AML-193 (cell line): ENCODE data around the gene CCR9.

Source experiments
- DNase-seq, 2 experiments: peaks; one replicate each; lab custom pipeline; 2025; lab: John Stamatoyannopoulos, UW

CCR9 gene

DNA sequence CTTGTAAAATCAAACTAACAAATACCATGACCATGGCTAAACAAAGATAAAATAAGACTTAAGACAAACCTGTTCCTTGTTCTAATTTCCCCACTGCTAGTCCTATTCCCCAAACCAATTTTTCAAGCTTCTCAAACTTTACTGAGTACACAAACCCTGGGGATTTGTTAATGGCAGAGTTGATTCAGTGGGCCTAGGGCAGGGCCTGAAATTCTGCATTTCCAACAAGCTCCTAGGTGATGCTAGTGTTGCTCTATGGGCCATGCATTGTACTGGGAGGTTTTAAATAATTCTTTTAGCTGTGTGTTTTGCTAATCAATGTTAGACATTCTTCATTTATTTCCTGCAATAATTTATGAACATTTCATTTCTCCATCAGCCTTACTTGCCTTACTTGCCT, 13.3 kb upstream of the CCR9 start:
- DNase-seq = no peak

DNA sequence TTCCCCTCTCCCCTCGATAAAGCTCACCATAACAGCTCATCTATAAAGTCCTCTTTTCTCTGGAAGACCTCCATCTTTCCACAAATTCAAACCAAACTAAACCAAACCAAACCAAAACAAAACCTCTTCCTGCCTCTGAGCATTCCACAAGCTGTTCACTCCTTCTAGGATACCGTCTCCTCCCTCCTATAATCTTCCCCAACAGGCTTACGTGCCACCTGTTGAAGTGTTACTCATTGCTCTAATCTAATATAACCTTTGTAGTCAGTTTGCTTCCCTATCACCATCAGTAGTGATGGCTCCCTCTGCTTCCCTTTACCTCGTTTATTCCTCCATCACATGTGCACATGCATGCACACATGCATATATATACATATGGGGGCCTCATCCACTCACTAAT, 12.7 kb upstream of the CCR9 start:
- DNase-seq = no peak

DNA sequence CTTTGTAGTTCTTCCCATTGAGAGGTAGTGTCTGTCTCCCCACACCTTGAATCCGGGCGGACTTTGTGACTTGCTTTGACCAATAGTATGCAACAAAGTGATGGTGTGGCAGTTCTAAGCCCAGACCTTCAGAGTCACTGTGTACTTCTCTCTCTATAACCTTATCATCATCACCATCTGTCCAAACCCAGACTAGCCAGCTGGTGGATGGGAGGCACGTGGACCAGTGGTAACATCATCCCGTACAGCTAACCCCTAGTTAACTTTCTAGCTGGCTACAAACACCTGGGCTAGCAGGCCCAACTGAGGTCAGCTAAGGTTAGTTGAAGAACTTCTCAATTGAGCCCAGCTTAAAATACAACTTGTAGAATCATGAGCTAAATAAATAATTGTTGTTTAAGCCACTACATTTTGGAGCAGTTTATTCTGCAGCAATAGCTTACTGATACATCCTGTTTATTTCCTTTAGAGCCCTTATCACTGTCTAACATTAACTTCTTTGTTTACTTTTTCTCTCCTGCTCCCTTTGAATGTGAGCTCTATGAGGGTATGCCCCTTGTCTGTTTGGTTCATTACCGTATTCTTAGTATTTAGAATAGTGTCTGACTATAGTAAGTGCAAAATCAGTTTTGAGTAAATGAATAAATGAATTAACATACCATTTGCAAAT, 11.5 kb upstream of the CCR9 start:
- no peak for DNase-seq

DNA sequence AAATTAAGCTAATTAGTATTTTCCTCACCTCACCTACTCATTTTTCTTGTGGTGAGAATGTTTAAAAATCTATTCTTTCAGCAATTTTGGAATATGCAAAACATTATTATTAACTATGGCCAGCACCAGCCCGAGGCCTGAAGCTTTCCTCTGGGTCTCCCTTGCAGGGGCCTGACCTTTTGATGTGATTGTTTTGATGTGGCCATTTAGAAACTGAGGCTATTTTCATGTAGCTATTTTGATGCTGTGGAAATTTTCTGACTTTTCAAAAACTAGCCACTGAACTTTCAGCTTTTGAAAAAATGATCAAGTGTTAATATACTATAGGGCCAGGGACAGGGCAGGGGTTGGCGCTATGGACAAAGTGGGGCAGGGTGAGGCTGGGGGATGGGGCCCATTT, 8.2 kb upstream of the CCR9 start:
- DNase-seq = no peak

DNA sequence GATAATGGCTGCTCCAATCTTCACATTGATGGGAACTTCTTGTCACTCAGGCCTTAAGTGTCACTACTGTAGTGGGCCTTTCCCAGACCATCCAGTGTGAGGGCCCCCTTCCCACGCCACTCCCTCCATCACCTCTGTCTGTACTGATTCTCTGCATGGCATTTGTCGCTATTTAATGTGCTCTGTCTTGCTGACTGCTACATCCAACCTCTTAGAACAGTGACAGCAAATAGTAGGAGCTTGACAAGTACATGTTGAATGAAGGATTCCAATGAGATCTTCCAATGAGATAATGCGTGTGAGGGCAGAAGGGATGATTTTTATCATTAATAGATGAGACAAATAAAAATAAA, 5.6 kb upstream of the CCR9 start:
- no peak for DNase-seq

DNA sequence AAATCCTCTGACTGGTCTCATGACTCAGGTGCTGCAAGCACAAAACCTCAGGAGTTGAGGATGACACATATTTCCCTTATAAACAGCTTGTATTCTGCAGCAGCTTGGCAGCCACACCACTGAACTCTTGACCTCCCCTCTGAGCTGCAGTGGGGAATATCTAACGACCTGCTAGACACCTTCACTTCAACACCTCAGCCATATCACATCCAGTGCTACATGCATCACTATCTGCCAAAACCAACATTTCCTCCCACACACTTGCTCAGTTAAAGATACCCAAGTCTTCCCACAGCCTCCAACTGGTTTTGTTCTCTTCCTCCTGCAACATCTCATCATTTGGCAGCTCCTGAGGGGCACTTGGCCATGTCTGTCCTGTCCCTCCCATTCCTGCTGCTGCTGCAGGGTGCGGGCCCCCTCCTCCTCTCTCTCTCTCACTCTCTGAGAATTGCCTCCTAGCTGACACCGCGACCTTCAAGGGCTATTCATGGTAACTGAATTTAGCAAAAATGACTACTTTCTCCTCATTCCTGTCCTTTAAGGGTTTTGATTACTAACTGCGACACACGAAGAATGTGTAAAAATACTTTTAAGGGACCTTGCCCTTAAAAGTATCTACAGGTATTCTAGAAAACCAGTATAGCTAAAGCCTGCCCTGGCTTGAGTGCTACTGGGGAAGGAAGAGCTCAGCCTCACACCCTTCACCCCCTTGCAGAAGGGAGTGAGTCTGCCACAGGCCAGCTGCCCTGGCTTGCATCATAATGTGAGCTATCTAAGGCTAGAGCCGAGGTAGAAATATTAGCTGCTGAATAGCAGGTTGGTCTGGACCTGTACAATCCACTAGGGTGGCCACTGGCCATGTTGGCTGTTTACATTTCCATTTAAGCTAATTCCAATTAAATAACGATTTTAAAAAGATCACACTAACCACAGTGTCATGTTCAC, 5.0 kb upstream of the CCR9 start:
- no peak for DNase-seq

DNA sequence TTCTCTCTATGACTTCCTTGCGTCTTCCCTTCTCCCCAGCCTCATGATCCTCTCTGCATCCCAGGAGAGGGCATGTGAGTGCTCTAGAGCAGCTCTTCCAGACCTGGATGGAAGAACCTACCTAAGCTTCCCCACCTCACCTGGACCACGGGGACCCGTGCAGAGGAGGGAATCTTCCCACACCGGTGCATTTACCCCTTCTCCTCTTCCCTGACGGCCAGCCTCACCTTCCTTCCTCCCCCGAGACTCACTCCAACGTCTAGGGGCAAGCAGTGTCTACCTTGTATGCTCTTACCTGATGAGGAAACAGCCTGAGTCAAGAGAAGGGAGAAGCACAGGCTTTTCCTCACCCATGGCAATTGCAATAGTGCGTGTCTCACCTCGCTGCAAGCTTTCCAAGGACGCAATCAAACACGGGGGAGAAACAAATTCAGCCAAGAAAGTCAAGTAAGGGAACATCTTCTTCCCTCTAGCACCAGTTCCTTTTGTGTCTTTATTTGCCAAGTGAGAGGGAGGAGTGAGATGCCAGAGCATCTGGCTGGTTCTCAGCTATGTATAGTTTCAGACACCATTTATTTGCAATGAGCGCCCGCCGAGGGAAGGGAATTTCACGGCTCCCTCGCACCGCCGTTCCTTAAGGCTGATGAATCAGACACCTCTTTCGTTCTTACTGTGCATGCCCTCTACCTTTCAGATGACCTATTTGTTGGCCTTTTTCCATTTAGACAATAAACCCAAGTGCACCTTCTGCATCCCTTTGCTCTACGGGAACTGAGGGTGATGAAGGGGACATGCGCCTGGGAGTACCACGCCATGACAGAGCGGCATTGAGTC, 1.8 kb upstream of the CCR9 start:
- DNase-seq = no peak

DNA sequence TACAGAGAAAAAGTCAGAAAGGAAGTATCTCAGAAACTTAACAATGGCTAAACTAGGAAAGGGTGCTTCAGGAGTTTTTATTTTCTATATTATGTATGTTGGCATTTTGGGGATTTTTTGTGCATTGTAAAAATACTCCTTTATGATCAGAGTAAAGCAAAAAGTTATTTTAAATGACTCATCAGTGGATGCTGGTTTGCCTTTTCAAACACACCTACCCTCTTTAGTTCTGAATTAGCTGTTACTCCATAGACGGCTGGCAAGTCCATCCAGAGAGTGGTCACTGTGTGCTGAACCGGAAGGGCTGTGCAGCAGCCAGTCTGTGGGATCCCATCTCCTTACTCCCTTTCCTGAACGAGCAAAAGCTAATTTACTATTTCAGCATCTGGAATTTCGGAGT, 942 bp downstream of the CCR9 start:
- DNase-seq = no peak

DNA sequence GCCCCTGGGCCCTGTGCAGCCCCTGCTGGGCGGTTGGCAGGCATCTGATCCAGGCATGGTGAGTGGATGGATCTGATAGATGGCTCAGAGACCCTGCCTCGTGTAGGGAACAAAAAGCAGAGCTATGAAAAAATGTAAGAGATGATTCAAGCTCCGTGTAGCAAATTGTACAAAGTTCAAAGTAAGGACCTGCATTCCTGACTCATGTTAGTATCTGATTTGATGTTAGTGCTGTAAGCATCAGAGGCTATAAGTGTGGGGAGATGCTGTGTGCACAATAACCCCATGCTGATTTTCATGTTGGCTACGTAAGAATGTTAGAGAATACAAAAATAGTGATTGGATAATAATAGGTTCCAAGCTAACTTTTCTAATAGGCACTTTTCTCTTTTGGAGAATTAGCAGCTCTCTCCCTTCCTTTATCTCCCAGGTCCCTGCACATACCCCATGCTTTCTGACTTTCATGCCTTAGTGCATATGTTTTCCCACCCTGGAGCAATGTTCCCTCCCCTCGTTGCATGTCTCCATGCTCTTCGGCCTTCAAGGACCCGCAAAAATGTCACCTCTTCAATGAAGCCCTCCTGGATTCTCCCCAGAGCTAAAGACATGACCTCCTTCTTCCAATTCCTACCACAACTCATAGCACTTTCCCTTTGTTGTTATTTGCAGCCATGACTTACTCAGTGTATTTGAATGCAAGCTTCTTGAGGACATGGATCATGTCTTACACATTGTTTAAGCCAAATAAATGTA, 1.6 kb downstream of the CCR9 start:
- DNase-seq = no peak

DNA sequence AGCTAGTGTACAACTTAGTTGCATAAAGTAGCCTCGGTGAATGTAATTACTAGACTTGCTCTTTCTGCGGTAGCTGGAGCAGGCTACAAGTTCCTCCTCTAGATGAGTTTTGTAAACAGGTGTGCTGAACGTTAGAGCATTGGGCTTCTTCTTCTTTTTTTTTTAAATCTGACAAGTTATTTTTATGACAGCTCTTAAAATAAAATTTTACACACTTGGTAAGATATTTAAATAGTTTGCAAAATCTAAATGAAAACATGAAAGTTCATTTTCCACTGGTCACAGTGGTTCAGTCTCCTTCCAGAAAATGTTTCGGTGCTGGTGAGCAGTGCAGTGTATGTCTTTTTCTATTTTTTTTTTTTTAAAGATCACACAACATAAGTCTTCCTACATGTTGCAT, 3.0 kb downstream of the CCR9 start:
- DNase-seq = no peak

DNA sequence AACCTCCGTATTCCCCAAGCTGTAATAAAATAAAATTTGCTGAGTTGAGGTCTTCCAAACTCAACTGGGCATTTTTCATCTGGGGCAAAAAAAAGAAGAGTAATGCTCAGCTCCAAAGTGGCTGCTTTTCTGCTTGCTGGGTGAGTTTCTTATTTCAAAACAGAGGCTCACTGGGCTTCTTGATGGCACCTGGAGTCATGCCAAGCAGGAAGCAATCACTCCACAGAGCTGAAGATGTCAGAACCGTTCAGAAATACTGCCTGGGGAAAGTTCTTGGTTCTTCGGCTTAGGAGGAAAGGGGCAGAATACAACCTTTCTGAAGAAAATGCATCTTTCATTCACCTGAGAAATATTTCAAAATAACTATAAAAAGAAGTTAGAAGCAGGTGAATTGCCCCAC, 4.1 kb downstream of the CCR9 start:
- DNase-seq = no peak

DNA sequence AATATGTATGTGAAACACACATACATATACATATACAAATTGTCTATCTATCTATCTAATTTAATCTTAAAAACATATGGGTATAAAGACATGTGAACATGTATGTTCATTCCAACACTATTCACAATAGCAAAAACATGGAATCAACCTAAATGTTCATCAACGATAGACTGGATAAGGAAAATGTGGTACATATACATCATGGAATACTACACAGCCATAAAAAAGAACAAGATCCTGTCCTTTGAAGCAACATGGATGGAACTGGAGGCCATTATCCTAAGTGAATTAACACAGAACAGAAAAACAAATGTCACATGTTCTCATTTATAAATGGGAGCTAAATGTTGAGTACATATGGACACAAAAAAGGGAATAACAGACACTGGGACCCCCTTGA, 5.8 kb downstream of the CCR9 start:
- DNase-seq = no peak

DNA sequence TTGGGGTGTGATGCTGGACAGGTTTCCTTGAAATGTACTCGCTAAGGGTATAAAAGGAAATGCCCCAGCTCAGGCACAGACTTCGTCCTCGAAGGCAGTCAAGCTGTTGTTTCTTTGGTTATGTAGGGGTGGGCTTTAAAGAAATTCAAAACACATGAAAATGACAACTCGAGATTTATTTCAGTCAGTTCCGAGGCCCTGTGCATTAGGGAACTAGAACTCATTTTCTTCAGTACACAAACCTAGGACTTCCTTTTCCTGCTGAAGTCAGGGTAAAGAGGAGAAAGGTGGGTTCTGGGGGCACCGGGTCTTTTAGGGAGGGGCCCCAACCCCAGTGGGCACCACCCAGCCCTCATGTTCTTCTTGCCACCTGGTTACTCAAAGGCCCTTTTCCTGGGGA, 7.7 kb downstream of the CCR9 start:
- no peak for DNase-seq

DNA sequence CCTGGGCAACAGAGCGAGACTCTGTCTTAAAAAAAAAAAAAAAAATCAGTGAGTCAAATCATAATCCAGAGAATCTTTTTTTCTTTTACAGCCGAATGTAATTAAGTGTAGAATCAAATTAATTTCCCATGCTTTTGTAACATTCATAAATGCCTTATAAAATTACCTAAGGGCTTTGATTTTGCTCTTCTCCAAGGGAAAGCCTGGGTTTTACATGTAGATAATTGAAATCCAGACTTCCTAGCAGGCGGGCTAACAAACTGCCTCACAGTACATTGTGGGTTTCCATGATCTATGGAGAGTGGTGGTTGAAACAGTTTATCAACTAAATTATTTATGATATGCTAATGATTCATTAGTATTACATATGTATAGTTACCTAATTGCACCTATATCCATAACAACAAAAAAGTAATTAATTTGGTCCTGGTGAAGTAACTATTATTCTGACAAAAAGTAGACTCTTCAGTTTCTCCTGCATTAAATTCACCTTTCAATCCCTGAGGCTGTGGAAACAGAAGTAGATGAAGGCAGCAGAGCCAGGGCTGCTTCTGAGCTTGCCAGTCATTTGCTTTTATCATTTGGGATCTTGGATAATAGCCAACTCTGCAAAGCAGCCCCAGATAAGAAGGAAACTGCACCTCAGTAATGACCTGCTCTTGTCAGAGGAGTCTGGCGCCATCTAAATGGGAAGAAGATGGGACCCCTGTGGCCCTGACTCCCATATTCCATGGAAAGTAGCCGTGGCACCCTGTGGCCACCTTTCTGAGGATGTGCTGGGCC, 9.5 kb downstream of the CCR9 start:
- DNase-seq = no peak

DNA sequence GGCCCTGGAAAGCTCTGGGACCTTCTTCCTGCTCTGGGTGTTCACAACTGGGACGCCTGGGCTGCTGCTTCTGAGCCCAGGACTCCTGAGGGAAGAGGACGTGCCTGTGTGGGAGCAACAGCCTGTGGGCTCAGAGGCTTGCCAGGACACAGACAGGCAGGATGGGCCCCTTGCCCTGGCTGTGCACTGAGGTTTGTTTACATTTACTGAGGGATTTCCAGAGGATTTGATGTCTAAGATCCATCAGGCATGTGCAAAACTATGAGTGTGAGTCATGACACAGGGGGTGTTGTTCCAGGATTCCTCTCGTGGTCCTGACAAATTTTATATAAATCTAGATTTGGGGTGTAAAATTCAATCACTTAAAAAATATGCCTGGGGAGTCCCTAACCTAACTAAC, 10.6 kb downstream of the CCR9 start:
- no peak for DNase-seq

DNA sequence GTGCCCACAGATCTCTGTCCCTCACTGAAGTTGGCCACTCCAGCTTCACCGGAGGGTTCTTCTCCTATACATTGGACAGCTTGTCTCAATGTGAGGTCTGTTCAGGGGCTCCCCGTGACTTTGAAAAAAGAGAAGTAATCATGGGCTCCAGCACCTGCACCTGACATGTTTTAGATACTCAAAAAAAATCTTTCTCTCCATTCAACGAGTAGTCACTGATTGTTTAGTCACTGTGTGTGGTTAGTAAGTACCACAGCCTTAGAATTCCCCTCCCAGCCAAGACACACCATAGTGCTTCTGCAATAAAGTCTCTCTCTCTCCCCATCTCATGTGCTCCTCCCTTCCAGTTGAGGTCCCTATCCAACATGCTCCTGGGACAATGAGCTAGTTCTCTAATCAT, 18.6 kb downstream of the CCR9 start:
- no peak for DNase-seq

DNA sequence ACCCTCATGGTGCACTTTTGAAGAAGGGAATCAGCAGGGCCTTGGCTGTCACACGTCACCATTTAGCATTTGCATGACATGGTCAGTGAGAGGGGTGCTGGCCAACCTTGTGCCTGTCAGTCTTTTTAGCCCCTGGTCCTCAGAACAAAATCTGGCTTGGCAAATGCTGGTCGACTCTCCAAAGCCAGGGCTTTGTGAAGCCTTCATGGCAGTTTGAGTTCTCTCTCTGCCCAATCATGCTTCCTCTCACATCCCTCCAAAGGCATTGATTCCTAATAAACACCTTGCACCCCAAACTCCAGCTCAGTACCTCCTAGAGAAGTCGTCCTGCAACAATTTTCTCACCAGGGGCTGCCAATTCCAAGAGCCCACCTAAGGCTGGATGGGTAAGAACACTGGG, 19.4 kb downstream of the CCR9 start:
- DNase-seq = no peak

DNA sequence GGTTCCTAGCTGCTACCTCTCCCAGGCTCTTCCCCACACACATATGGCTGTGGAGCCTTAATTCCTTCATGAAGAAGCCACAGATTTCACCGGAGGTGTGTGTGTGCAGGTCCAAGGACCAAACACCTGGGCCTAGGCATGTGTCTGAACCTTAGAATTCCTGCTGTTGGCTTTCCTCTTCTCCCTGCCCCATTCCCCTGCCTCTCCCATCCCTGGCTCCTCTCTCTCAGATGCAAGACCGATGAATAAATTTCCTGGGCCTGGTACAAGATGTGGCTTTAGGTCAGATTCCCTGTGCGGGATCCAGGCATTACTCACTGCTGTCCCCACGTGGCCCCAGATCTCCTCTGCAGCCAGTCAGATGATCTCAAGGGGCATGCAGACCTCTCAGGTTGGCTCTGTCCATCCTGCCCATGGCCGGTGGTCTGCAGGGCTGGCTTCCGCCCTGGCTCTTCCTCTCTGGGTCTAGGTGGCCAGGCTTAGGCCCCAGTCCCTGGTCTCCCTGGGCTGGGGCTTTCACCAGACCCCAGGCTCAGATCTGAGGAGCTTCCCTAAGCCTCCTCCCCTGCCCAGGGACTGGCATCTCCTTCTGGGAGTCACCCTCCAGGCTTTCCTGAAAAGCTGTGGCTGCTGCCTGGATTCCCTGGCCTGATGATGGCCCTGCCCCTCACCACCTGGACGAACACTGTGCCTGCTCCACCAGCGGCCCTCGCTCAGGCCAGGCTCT, 20.5 kb downstream of the CCR9 start:
- DNase-seq = no peak

DNA sequence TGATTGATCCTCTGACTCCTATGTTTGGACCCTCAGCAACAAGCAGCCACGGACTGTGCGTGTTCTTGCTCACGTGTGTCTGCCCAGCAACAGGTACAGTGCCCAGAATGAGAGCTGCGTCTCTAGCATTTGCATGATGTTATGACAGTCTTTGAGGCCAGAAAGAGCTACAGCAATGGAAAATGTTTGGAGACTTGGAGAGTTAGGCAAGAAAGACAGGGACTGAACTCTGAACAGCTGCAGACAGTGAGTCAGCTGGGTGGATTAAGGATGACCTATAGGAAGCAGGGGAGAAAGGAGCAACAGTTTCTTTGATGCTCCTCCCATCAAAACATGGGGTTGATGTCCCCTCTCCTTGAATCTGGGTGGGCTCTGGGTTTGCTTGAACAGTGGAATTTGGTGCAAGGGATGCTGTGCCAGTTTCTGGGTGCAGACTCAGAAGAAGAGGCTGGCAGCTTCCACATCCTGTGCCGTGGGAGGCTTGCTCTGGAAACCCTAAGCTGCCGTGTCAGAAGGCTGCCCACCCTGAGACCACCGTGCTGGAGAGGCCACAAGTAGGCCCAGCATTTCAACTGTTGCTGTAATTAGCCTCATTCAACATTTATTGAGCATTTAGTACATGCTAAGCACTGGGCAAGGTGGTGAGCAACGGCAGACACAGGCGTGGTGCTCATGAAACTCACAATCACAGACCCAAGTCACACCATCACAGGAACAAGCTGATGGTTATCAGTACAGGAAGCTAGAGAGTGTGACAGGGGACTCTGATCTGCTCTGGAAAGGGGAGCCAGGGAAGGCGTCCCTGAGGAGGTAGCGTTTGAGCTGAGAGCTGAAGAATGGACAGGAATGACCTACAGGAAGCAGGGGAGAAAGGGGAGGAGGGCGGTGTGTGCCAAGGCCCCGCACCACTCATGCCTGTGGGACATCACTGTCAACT, 21.7 kb downstream of the CCR9 start:
- no peak for DNase-seq
